H9 (cell line): ENCODE measurements around the gene PLEKHD1. TPM values are rescaled to one million over a fixed set of nuclear protein-coding genes. Genes with fewer than 3 reads are reported as not detected.

Experiments
- DNase-seq: peaks from one replicate; pipeline ENCODE4 v3.0.0-alpha.2; 2017
- H2AFZ ChIP-seq: one replicate; pipeline ENCODE4 v1.6.1; 2013; ENCODE audit warnings: mild to moderate bottlenecking, low read length, control low read depth, moderate library complexity
- H2AK5ac ChIP-seq: 2 replicates; pipeline ENCODE4 v1.6.1; 2013; ENCODE audit warnings: low read length, control low read depth, mixed read lengths; ENCODE audit not compliant: insufficient read length
- H2BK120ac ChIP-seq: one replicate; pipeline ENCODE4 v1.6.1; 2013; ENCODE audit warnings: low read depth, mild to moderate bottlenecking, low read length, control low read depth, inconsistent platforms; ENCODE audit not compliant: poor library complexity, severe bottlenecking
- H2BK12ac ChIP-seq: 2 replicates; pipeline ENCODE4 v1.6.1; 2013; ENCODE audit warnings: low read length, control low read depth, mixed read lengths, low read depth; ENCODE audit not compliant: insufficient read length
- H2BK15ac ChIP-seq: 2 replicates; pipeline ENCODE4 v1.6.1; 2013; ENCODE audit warnings: low read depth, low read length, control low read depth
- H2BK20ac ChIP-seq: one replicate; pipeline ENCODE4 v1.6.1; 2013; ENCODE audit warnings: low read depth, mild to moderate bottlenecking, low read length, control low read depth, inconsistent platforms; ENCODE audit not compliant: poor library complexity, severe bottlenecking
- H2BK5ac ChIP-seq: 2 replicates; pipeline ENCODE4 v1.6.1; 2013; ENCODE audit warnings: low read length, control low read depth, mixed read lengths; ENCODE audit not compliant: insufficient read length
- H3K14ac ChIP-seq: 2 replicates; pipeline ENCODE4 v1.6.1; 2013; ENCODE audit warnings: low read length, control low read depth; ENCODE audit not compliant: insufficient read depth
- H3K18ac ChIP-seq: 2 replicates; pipeline ENCODE4 v1.6.1; 2013; ENCODE audit warnings: low read depth, mild to moderate bottlenecking, mixed read lengths, low read length, control low read depth; ENCODE audit not compliant: insufficient read length
- H3K23ac ChIP-seq: 2 replicates; pipeline ENCODE4 v1.6.1; 2013; ENCODE audit warnings: low read length, control low read depth, mixed read lengths, low read depth; ENCODE audit not compliant: insufficient read length
- H3K23me2 ChIP-seq: 2 replicates; pipeline ENCODE4 v1.6.1; 2013; ENCODE audit warnings: low read depth, mild to moderate bottlenecking, mixed read lengths, low read length, control low read depth; ENCODE audit not compliant: insufficient read length, poor library complexity, severe bottlenecking
- H3K27ac ChIP-seq: 2 replicates; pipeline ENCODE4 v1.5.1; 2013; ENCODE audit warnings: low read length, control low read depth, mixed read lengths, low read depth; ENCODE audit not compliant: insufficient read length
- H3K27me3 ChIP-seq: 2 replicates; pipeline ENCODE4 v1.6.1; 2013; ENCODE audit warnings: low read length, control low read depth, inconsistent platforms; ENCODE audit not compliant: insufficient read depth
- H3K4ac ChIP-seq: 2 replicates; pipeline ENCODE4 v1.6.1; 2013; ENCODE audit warnings: low read depth, mild to moderate bottlenecking, control low read depth, inconsistent platforms, low read length, moderate library complexity
- H3K4me1 ChIP-seq: 2 replicates; pipeline ENCODE4 v1.6.1; 2013; ENCODE audit warnings: low read length, control low read depth, inconsistent platforms; ENCODE audit not compliant: insufficient read depth
- H3K4me2 ChIP-seq: 2 replicates; pipeline ENCODE4 v1.6.1; 2013; ENCODE audit warnings: low read length, control low read depth, mixed read lengths; ENCODE audit not compliant: insufficient read length, insufficient read depth
- H3K56ac ChIP-seq: 2 replicates; pipeline ENCODE4 v1.6.1; 2013; ENCODE audit warnings: low read depth, mild to moderate bottlenecking, mixed read lengths, low read length, control low read depth; ENCODE audit not compliant: insufficient read length
- H3K79me1 ChIP-seq: 2 replicates; pipeline ENCODE4 v1.6.1; 2013; ENCODE audit warnings: low read depth, mild to moderate bottlenecking, moderate library complexity, low read length, control low read depth, inconsistent platforms; ENCODE audit not compliant: insufficient read depth, poor library complexity, severe bottlenecking
- H3K79me2 ChIP-seq: 2 replicates; pipeline ENCODE4 v1.6.1; 2013; ENCODE audit warnings: low read length, control low read depth, inconsistent platforms; ENCODE audit not compliant: insufficient read depth
- H3K9ac ChIP-seq: 2 replicates; pipeline ENCODE4 v1.6.1; 2013; ENCODE audit warnings: low read length, control low read depth, mixed read lengths; ENCODE audit not compliant: insufficient read length; ENCODE audit errors: extremely low read depth
- H3K9me3 ChIP-seq: one replicate; pipeline ENCODE4 v1.6.1; 2013; ENCODE audit warnings: low read depth, low read length, inconsistent platforms; ENCODE audit not compliant: control insufficient read depth
- H3T11ph ChIP-seq: one replicate; pipeline ENCODE4 v1.6.1; 2013; ENCODE audit warnings: mild to moderate bottlenecking, low read length, control low read depth, inconsistent platforms
- H4K20me1 ChIP-seq: one replicate; pipeline ENCODE4 v1.6.1; 2013; ENCODE audit not compliant: control insufficient read depth, insufficient read length, insufficient read depth
- H4K5ac ChIP-seq: 2 replicates; pipeline ENCODE4 v1.6.1; 2013; ENCODE audit warnings: low read depth, mild to moderate bottlenecking, mixed read lengths, low read length, control low read depth; ENCODE audit not compliant: insufficient read length
- H4K8ac ChIP-seq: replicated peaks from 2 replicates; pipeline ENCODE4 v1.6.1; 2013; ENCODE audit warnings: low read length, control low read depth, mixed read lengths, low read depth; ENCODE audit not compliant: insufficient read length
- H4K91ac ChIP-seq: 2 replicates; pipeline ENCODE4 v1.6.1; 2013; ENCODE audit warnings: low read depth, mild to moderate bottlenecking, moderate library complexity, mixed read lengths, low read length, control low read depth; ENCODE audit not compliant: insufficient read length
- H3K27ac Mint-ChIP-seq, 3 experiments: 2 replicates in 2 of 3; 3 replicates in 1 of 3; pipeline ENCODE4 v1.8.0; 2020 to 2021; ENCODE audit warnings: mixed read lengths in 3 of 3, mild to moderate bottlenecking in 1 of 3, moderate library complexity in 1 of 3
- H3K27me3 Mint-ChIP-seq: 2 replicates; pipeline ENCODE4 v1.8.0; 2021; ENCODE audit warnings: low read depth, mild to moderate bottlenecking, moderate library complexity, mixed read lengths
- H3K36me3 Mint-ChIP-seq, 3 experiments: 2 replicates in 2 of 3; 3 replicates in 1 of 3; pipeline ENCODE4 v1.8.0; 2020 to 2021; ENCODE audit warnings: low read depth in 3 of 3, mixed read lengths in 3 of 3; ENCODE audit not compliant: insufficient read depth in 1 of 3
- H3K4me1 Mint-ChIP-seq, 2 experiments: 2 replicates each; pipeline ENCODE4 v1.8.0; 2020; ENCODE audit warnings: mixed read lengths in 2 of 2
- H3K4me3 Mint-ChIP-seq, 2 experiments: 2 replicates in 1 of 2; 3 replicates in 1 of 2; pipeline ENCODE4 v1.8.0; 2020 to 2021; ENCODE audit warnings: mild to moderate bottlenecking in 2 of 2, mixed read lengths in 2 of 2, moderate library complexity in 1 of 2
- H3K9me3 Mint-ChIP-seq, 2 experiments: 2 replicates in 1 of 2; 3 replicates in 1 of 2; pipeline ENCODE4 v1.8.0; 2020; ENCODE audit warnings: mild to moderate bottlenecking in 2 of 2, mixed read lengths in 2 of 2, moderate library complexity in 1 of 2
- CTCF ChIP-seq: fragments of 200-600 bp; sonication (generic); conservative IDR thresholded peaks from 3 replicates; pipeline ENCODE4 v1.8.0; 2021; ENCODE audit warnings: antibody characterized with exemption, mild to moderate bottlenecking
- WGBS: extraction: QIAGEN DNeasy Blood & Tissue Kit; methylation state at CpG from one replicate; pipeline ENCODE4 v1.1.7; 2013; ENCODE audit warnings: missing lambda C conversion rate, low lambda C conversion rate, mixed read lengths; ENCODE audit not compliant: insufficient read length; ENCODE audit errors: extremely low coverage; 5-methylcytosine and 5-hydroxymethylcytosine counted together
- total RNA-seq: library from RNA; stranded (reverse); gene quantifications from 2 replicates; pipeline ENCODE4 v1.2.1, GENCODE V29; 2021

PLEKHD1 gene
- total RNA-seq, 1 experiment from 2014 or later = 0.37 TPM

- no CpG with 5 or more reads among the region's 11 CpGs for WGBS
- peaks cover 75% of the 10 kb centered on the region for H3K27me3 Mint-ChIP-seq
- no peak overlapping the region; the same call in 1 of the 2 replicates for H3K14ac ChIP-seq
- H3K23me2 ChIP-seq = peaks cover 13% of the 10 kb centered on the region
- no peak overlapping the region for H2BK5ac ChIP-seq
- H2BK20ac ChIP-seq = no peak overlapping the region
- H3K23ac ChIP-seq = no peak overlapping the region
- peaks cover 18 to 19% of the 10 kb centered on the region in 2 experiments for H3K4me1 Mint-ChIP-seq
- H3K9me3 ChIP-seq = no peaks in the 10 kb centered on the region
- H3T11ph ChIP-seq = no peak overlapping the region
- H3K27ac ChIP-seq = no peak overlapping the region
- H3K4me2 ChIP-seq = peak overlapping the region; percentile 38
- 0 out of 5 replicates have a peak, but pooled peaks cover 0 to 2% of the 10 kb centered on the region in 2 experiments for H3K9me3 Mint-ChIP-seq
- H2AK5ac ChIP-seq = no peak overlapping the region
- TF ChIP-seq CTCF = no peak
- H3K18ac ChIP-seq = no peak overlapping the region
- no peak overlapping the region for H3K4ac ChIP-seq
- no peak overlapping the region for H2AFZ ChIP-seq
- no peaks in the 10 kb centered on the region for H3K79me2 ChIP-seq
- H2BK120ac ChIP-seq = no peak overlapping the region
- no peaks in the 10 kb centered on the region; a peak in 1 of 7 replicates for H3K36me3 Mint-ChIP-seq
- no peak overlapping the region for H2BK15ac ChIP-seq
- no peaks in the 10 kb centered on the region for H3K4me1 ChIP-seq
- H4K8ac ChIP-seq = no peak overlapping the region
- H4K91ac ChIP-seq = no peak overlapping the region
- no peaks in the 10 kb centered on the region for H4K20me1 ChIP-seq
- H3K27me3 ChIP-seq = peaks cover 33% of the 10 kb centered on the region; the same call in 1 of the 2 replicates
- H4K5ac ChIP-seq = no peak overlapping the region
- peak overlapping the region in 1 of 3 experiments; percentile 85; a peak in 1 of 7 replicates for H3K27ac Mint-ChIP-seq
- H3K4me3 Mint-ChIP-seq = peak overlapping the region; percentile 62 to 73
- no peak overlapping the region for H2BK12ac ChIP-seq
- H3K9ac ChIP-seq = no peak overlapping the region
- DNase-seq = no peak
- no peaks in the 10 kb centered on the region for H3K79me1 ChIP-seq
- H3K56ac ChIP-seq = no peak overlapping the region
Measured at GRCh38 chr14:69485315-69485660, 760 bp downstream of the PLEKHD1 start.
